ENCODE results near the gene RGS7.

GRCh38 chr1:240942901-240943300 lies 414.1 kb downstream of the RGS7 start:
- no peak for TF ChIP-seq EZH2phosphoT487 (IDR thresholded peaks at IDR 0.05; ENCODE audit: low read depth)
- TF ChIP-seq CTCF (IDR thresholded peaks at IDR 0.05; ENCODE audit: low read depth, low read length), result no peak

Data from OCI-LY3 (cell line).